Fibroblast of villous mesenchyme (primary cell): ENCODE data around the gene NDFIP2. TPM values are rescaled to one million over a fixed set of nuclear protein-coding genes. Genes with fewer than 3 reads are reported as not detected.

Source experiments
- DNase-seq: peaks from one replicate; pipeline ENCODE4 v3.0.0-alpha.2; 2010; ENCODE audit warnings: low read depth
- H3K4me3 ChIP-seq: 2 replicates; pipeline ENCODE4 v1.5.1; 2011; ENCODE audit warnings: low read depth, mild to moderate bottlenecking, low read length
- CTCF ChIP-seq: IDR thresholded peaks from 2 replicates; pipeline ENCODE4 v1.5.1; 2012; ENCODE audit warnings: low read depth, mild to moderate bottlenecking, low read length; ENCODE audit not compliant: insufficient read depth
- total RNA-seq: library from RNA; depleted of rRNA; stranded (reverse); fragments of >200 nt; gene quantifications from 2 replicates; pipeline ENCODE4 v1.2.3, GENCODE V29; 2012

Gene NDFIP2
- total RNA-seq, 1 donor: 131 TPM

- H3K4me3 ChIP-seq: no peak overlapping the region
- no peak for DNase-seq
- no peak for TF ChIP-seq CTCF
Measured at GRCh38 chr13:79466872-79467271, 14.1 kb upstream of the NDFIP2 start.

GRCh38 chr13:79468402-79468801 is 12.6 kb upstream of the NDFIP2 start:
- no peak overlapping the region for H3K4me3 ChIP-seq
- DNase-seq: no peak
- TF ChIP-seq CTCF: no peak

- H3K4me3 ChIP-seq: no peak overlapping the region
- no peak for TF ChIP-seq CTCF
- DNase-seq: no peak
Measured at GRCh38 chr13:79468819-79469218, 12.1 kb upstream of the NDFIP2 start.

- no peak for TF ChIP-seq CTCF
- DNase-seq: no peak
Measured at GRCh38 chr13:79469608-79470007, 11.3 kb upstream of the NDFIP2 start.

GRCh38 chr13:79470666-79471065 is 10.3 kb upstream of the NDFIP2 start:
- TF ChIP-seq CTCF: no peak
- no peak for DNase-seq
- no peak overlapping the region for H3K4me3 ChIP-seq

More at GRCh38 chr13:79469608-79470007, 11.3 kb upstream of the NDFIP2 start:
- H3K4me3 ChIP-seq: no peak overlapping the region

- DNase-seq: no peak
- H3K4me3 ChIP-seq: no peak overlapping the region
- TF ChIP-seq CTCF: no peak
Measured at GRCh38 chr13:79475569-79475968, 5.4 kb upstream of the NDFIP2 start.

- H3K4me3 ChIP-seq: no peak overlapping the region
- DNase-seq: no peak
- TF ChIP-seq CTCF: no peak
Measured at GRCh38 chr13:79477968-79478367, 3.0 kb upstream of the NDFIP2 start.
